SK-N-SH (cell line): ENCODE results near the gene SPOCK3. TPM values are rescaled to one million over a fixed set of nuclear protein-coding genes. Genes with fewer than 3 reads are reported as not detected.
A peak's percentile ranks its signal among the peaks of the same experiment; 100 is the strongest.

Source experiments
- CTCF ChIA-PET: fragments of 300-600, 350-600 bp; formaldehyde crosslinking; extraction: SDS; loops from one replicate; lab custom pipeline; 2021; lab: Yijun Ruan, JAX
- POLR2A ChIA-PET: fragments of 350-600 bp; sonication (Branson Sonifier 250); formaldehyde crosslinking; extraction: SDS; loops from one replicate; lab custom pipeline; 2020; ENCODE audit warnings: antibody characterized with exemption, inconsistent platforms; lab: Yijun Ruan, JAX
- DNase-seq: peaks from one replicate; pipeline ENCODE4 v3.0.0; 2012
- H2AFZ ChIP-seq: fragments of 200-600 bp; sonication (generic); 2 replicates; pipeline ENCODE4 v1.8.1; 2016; ENCODE audit warnings: antibody characterized with exemption, mild to moderate bottlenecking, low read depth
- H3F3A ChIP-seq: fragments of 200-600 bp; sonication (generic); replicated peaks from 2 replicates; pipeline ENCODE3; 2016; ENCODE audit warnings: antibody characterized with exemption, mild to moderate bottlenecking; ENCODE audit not compliant: insufficient read depth
- H3K27ac ChIP-seq, 2 experiments: fragments of 200-500 bp in 1 of 2; fragments of 200-600 bp in 1 of 2; sonication (Bioruptor generic) in 1 of 2; sonication (generic), shearing (Covaris generic) in 1 of 2; 2 replicates each; pipeline versions ENCODE4 v1.5.1 to v1.6.1; 2014 to 2016; ENCODE audit warnings: low read depth in 2 of 2, inconsistent platforms in 1 of 2, low read length in 1 of 2, mild to moderate bottlenecking in 1 of 2, mixed read lengths in 1 of 2
- H3K27me3 ChIP-seq: fragments of 200-600 bp; sonication (generic), shearing (Covaris generic); 2 replicates; pipeline ENCODE4 v1.6.1; 2016; ENCODE audit warnings: mixed run types; ENCODE audit not compliant: insufficient read depth
- H3K36me3 ChIP-seq, 2 experiments: fragments of 200-500 bp in 1 of 2; fragments of 200-600 bp in 1 of 2; sonication (Bioruptor generic) in 1 of 2; sonication (generic) in 1 of 2; replicated peaks in 1 of 2; 2 replicates each; pipeline versions ENCODE3 to v1.5.1; 2014 to 2016; ENCODE audit warnings: low read length in 1 of 2, mild to moderate bottlenecking in 1 of 2; ENCODE audit not compliant: insufficient read depth in 2 of 2, control insufficient read depth in 1 of 2
- H3K4me1 ChIP-seq, 2 experiments: fragments of 200-500 bp in 1 of 2; fragments of 200-600 bp in 1 of 2; sonication (Bioruptor generic) in 1 of 2; sonication (generic), shearing (Covaris generic) in 1 of 2; 2 replicates each; pipeline versions ENCODE4 v1.5.1 to v1.6.1; 2014 to 2016; ENCODE audit warnings: low read depth in 1 of 2, low read length in 1 of 2, mixed run types in 1 of 2; ENCODE audit not compliant: insufficient read depth in 2 of 2, control insufficient read depth in 1 of 2
- H3K4me2 ChIP-seq: fragments of 200-600 bp; sonication (generic), shearing (Covaris generic); 2 replicates; pipeline ENCODE4 v1.6.1; 2017; ENCODE audit warnings: mixed run types
- H3K4me3 ChIP-seq, 2 experiments: fragments of 200-500 bp in 1 of 2; fragments of 200-600 bp in 1 of 2; sonication (Bioruptor generic) in 1 of 2; sonication (generic), shearing (Covaris generic) in 1 of 2; 2 replicates each; pipeline versions ENCODE4 v1.5.1 to v1.8.1; 2014 to 2016; ENCODE audit warnings: low read depth in 2 of 2, inconsistent platforms in 1 of 2, low read length in 1 of 2, mild to moderate bottlenecking in 1 of 2, mixed read lengths in 1 of 2, moderate library complexity in 1 of 2
- H3K79me2 ChIP-seq: fragments of 200-600 bp; sonication (generic); 2 replicates; pipeline ENCODE4 v1.8.1; 2017; ENCODE audit warnings: mild to moderate bottlenecking; ENCODE audit not compliant: insufficient read depth
- H3K9ac ChIP-seq: fragments of 200-600 bp; sonication (generic); 2 replicates; pipeline ENCODE4 v1.6.1; 2017; ENCODE audit warnings: mixed run types
- H3K9me2 ChIP-seq: fragments of 200-600 bp; sonication (generic); 2 replicates; pipeline ENCODE4 v1.6.1; 2017; ENCODE audit warnings: mixed run types
- H3K9me3 ChIP-seq: fragments of 200-600 bp; sonication (generic); 2 replicates; pipeline ENCODE4 v1.6.1; 2017; ENCODE audit warnings: mixed run types, mild to moderate bottlenecking, moderate library complexity
- H4K20me1 ChIP-seq: fragments of 200-600 bp; sonication (generic); 2 replicates; pipeline ENCODE4 v1.6.1; 2017; ENCODE audit warnings: mild to moderate bottlenecking, mixed run types; ENCODE audit not compliant: insufficient read depth
- CHD2 ChIP-seq: fragments of 150-350 bp; IDR thresholded peaks from 2 replicates; pipeline ENCODE4 v1.6.1; 2018; ENCODE audit warnings: low read length; ENCODE audit not compliant: partially characterized antibody
- CTCF ChIP-seq: fragments of 200-600 bp; sonication (generic); IDR thresholded peaks from 2 replicates; pipeline ENCODE4 v1.6.1; 2017; ENCODE audit warnings: antibody characterized with exemption, mild to moderate bottlenecking, moderate library complexity
- ELF1 ChIP-seq: IDR thresholded peaks from 2 replicates; pipeline ENCODE4 v1.4.0; 2012
- EZH2phosphoT487 ChIP-seq: fragments of 200-600 bp; sonication (generic); IDR thresholded peaks from 2 replicates; pipeline ENCODE4 v1.6.1; 2017; ENCODE audit warnings: low read depth, mixed run types, mild to moderate bottlenecking, antibody characterized with exemption, moderate library complexity, borderline replicate concordance
- FOSL2 ChIP-seq: IDR thresholded peaks from 2 replicates; pipeline ENCODE4 v1.4.0; 2012; ENCODE audit warnings: low read depth, mild to moderate bottlenecking, moderate library complexity, borderline replicate concordance
- FOXJ3 ChIP-seq: sonication (generic); formaldehyde crosslinking; IDR thresholded peaks from 2 replicates; pipeline ENCODE4 v1.5.1; 2020; ENCODE audit warnings: mild to moderate bottlenecking, missing genetic modification reagents
- FOXM1 ChIP-seq: IDR thresholded peaks from 2 replicates; pipeline ENCODE4 v1.4.0; 2012; ENCODE audit warnings: low read depth, mild to moderate bottlenecking
- JUND ChIP-seq: IDR thresholded peaks from 2 replicates; pipeline ENCODE4 v1.4.0; 2012
- NFIC ChIP-seq: IDR thresholded peaks from 2 replicates; pipeline ENCODE4 v1.4.0; 2012; ENCODE audit warnings: borderline replicate concordance
- POLR2AphosphoS5 ChIP-seq: IDR thresholded peaks from 2 replicates; pipeline ENCODE4 v1.6.1; 2012; ENCODE audit warnings: low read depth, low read length
- RCOR1 ChIP-seq: fragments of 150-350 bp; IDR thresholded peaks from 2 replicates; pipeline ENCODE4 v1.6.1; 2017; ENCODE audit warnings: antibody characterized with exemption, low read length
- RFX5 ChIP-seq: IDR thresholded peaks from 2 replicates; pipeline ENCODE4 v1.6.1; 2012; ENCODE audit warnings: mild to moderate bottlenecking, improper control_type of control experiment, low read length
- SMC3 ChIP-seq: IDR thresholded peaks from 2 replicates; pipeline ENCODE4 v1.6.1; 2012; ENCODE audit warnings: low read depth, low read length, improper control_type of control experiment
- TAF1 ChIP-seq: IDR thresholded peaks from 2 replicates; pipeline ENCODE4 v1.6.1; 2012; ENCODE audit warnings: low read depth, mild to moderate bottlenecking, low read length, moderate library complexity, borderline replicate concordance
- YY1 ChIP-seq: IDR thresholded peaks from 2 replicates; pipeline ENCODE4 v1.4.0; 2012; ENCODE audit warnings: low read depth, mild to moderate bottlenecking
- WGBS: methylation state at CpG from one replicate; pipeline ENCODE4 v1.1.6; 2017; ENCODE audit warnings: low lambda C conversion rate; 5-methylcytosine and 5-hydroxymethylcytosine counted together
- polyA plus RNA-seq, 3 experiments: library from polyadenylated mRNA; depleted of rRNA; stranded (reverse); fragments of >200 nt; gene quantifications; 2 replicates each; pipeline ENCODE4 v1.2.3, GENCODE V29; 2012
- TF ChIP-seq, protein P1 (sequence below): IDR thresholded peaks from 2 replicates; pipeline ENCODE4 v1.6.1; 2012; ENCODE audit warnings: mild to moderate bottlenecking, low read depth, low read length, moderate library complexity
- TF ChIP-seq, protein P2 (sequence below): fragments of 150-350 bp; IDR thresholded peaks from 2 replicates; pipeline ENCODE4 v1.6.1; 2017; ENCODE audit warnings: antibody characterized with exemption, low read length, low read depth, borderline replicate concordance
- TF ChIP-seq, protein P3 (sequence below): IDR thresholded peaks from 2 replicates; pipeline ENCODE4 v1.4.0; 2012; ENCODE audit warnings: low read depth
- TF ChIP-seq, protein P4 (sequence below): IDR thresholded peaks from 2 replicates; pipeline ENCODE4 v1.4.0; 2012; ENCODE audit warnings: low read depth, borderline replicate concordance

SPOCK3 gene
- polyA plus RNA-seq, 1 of the 3 experiments (the other 2 are of a cell fraction) = not detected

DNA sequence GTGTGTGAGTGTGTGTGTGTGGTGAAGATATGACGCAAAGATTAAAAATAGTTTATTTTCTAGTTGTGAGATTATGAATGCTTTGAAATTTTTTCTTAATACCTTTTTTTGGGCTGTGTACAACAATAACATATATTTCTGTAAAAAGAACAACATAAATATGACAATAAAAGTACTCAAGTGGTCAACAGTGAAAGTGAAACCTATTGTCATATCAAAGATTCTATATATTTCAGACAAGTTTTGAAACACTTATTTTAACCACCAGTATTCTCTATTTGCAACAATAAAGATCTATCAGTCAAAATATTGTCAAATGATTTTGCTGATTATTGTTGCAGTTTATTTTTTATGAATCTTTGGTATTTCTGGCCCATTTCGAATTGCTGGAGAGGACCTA lies 98.0 kb downstream of the SPOCK3 start (continued):
- TF ChIP-seq, protein P1, sequence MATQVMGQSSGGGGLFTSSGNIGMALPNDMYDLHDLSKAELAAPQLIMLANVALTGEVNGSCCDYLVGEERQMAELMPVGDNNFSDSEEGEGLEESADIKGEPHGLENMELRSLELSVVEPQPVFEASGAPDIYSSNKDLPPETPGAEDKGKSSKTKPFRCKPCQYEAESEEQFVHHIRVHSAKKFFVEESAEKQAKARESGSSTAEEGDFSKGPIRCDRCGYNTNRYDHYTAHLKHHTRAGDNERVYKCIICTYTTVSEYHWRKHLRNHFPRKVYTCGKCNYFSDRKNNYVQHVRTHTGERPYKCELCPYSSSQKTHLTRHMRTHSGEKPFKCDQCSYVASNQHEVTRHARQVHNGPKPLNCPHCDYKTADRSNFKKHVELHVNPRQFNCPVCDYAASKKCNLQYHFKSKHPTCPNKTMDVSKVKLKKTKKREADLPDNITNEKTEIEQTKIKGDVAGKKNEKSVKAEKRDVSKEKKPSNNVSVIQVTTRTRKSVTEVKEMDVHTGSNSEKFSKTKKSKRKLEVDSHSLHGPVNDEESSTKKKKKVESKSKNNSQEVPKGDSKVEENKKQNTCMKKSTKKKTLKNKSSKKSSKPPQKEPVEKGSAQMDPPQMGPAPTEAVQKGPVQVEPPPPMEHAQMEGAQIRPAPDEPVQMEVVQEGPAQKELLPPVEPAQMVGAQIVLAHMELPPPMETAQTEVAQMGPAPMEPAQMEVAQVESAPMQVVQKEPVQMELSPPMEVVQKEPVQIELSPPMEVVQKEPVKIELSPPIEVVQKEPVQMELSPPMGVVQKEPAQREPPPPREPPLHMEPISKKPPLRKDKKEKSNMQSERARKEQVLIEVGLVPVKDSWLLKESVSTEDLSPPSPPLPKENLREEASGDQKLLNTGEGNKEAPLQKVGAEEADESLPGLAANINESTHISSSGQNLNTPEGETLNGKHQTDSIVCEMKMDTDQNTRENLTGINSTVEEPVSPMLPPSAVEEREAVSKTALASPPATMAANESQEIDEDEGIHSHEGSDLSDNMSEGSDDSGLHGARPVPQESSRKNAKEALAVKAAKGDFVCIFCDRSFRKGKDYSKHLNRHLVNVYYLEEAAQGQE = no peak
- TF ChIP-seq FOXJ3 (CRISPR knock-in tag) (no peak), TAF1 (no peak), YY1 (no peak), POLR2AphosphoS5 (no peak)

- Histone ChIP-seq H3K4me2 (no peak overlapping the region), H3K27me3 (no peaks in the 10 kb centered on the region), H3K27ac (no peak overlapping the region)
- TF ChIP-seq NFIC = no peak
- no peak for TF ChIP-seq RCOR1
- no peak for TF ChIP-seq JUND
- no peak for TF ChIP-seq FOXM1
- TF ChIP-seq FOSL2 = no peak
- no peak for TF ChIP-seq SMC3
- TF ChIP-seq, all 33 proteins: peak for 0
- CTCF ChIA-PET = no interaction called here
- no peak overlapping the region for H3K9ac ChIP-seq
- no peaks in the 10 kb centered on the region for H3K9me2 ChIP-seq
- H2AFZ ChIP-seq = no peak overlapping the region
- H3K4me1 ChIP-seq = no peaks in the 10 kb centered on the region
- no peaks in the 10 kb centered on the region for H3K9me3 ChIP-seq
- DNase-seq = peak; percentile 2
- no peaks in the 10 kb centered on the region for H3K79me2 ChIP-seq
- H3F3A ChIP-seq = no peaks in the 10 kb centered on the region
- no peak overlapping the region for H3K4me3 ChIP-seq
- H3K36me3 ChIP-seq = no peaks in the 10 kb centered on the region
- POLR2A ChIA-PET = no interaction called here
- no peaks in the 10 kb centered on the region for H4K20me1 ChIP-seq
- 0% methylated on average over 1 of the region's 1 CpG for WGBS
These were observed 105.1 kb downstream of the SPOCK3 start for GRCh38 chr4:167129146-167129545.

- Histone ChIP-seq H3K36me3 (no peaks in the 10 kb centered on the region), H3K4me3 (no peak overlapping the region), H3K9me2 (no peaks in the 10 kb centered on the region), H3K9me3 (no peaks in the 10 kb centered on the region), H2AFZ (no peak overlapping the region), H3F3A (no peaks in the 10 kb centered on the region), H3K9ac (no peak overlapping the region), H3K27ac (no peak overlapping the region), H3K4me2 (no peak overlapping the region), H3K4me1 (no peaks in the 10 kb centered on the region), H3K27me3 (no peaks in the 10 kb centered on the region), H4K20me1 (no peaks in the 10 kb centered on the region), H3K79me2 (no peaks in the 10 kb centered on the region)
- TF ChIP-seq RFX5 (no peak), EZH2phosphoT487 (no peak), FOXJ3 (CRISPR knock-in tag) (no peak), ELF1 (no peak), YY1 (no peak), CTCF (no peak), CHD2 (no peak), SMC3 (no peak), FOSL2 (no peak), JUND (no peak), FOXM1 (no peak)
- TF ChIP-seq, protein P2, sequence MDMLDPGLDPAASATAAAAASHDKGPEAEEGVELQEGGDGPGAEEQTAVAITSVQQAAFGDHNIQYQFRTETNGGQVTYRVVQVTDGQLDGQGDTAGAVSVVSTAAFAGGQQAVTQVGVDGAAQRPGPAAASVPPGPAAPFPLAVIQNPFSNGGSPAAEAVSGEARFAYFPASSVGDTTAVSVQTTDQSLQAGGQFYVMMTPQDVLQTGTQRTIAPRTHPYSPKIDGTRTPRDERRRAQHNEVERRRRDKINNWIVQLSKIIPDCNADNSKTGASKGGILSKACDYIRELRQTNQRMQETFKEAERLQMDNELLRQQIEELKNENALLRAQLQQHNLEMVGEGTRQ = no peak
- TF ChIP-seq, protein P3, sequence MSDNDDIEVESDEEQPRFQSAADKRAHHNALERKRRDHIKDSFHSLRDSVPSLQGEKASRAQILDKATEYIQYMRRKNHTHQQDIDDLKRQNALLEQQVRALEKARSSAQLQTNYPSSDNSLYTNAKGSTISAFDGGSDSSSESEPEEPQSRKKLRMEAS = no peak
- TF ChIP-seq, protein P4, sequence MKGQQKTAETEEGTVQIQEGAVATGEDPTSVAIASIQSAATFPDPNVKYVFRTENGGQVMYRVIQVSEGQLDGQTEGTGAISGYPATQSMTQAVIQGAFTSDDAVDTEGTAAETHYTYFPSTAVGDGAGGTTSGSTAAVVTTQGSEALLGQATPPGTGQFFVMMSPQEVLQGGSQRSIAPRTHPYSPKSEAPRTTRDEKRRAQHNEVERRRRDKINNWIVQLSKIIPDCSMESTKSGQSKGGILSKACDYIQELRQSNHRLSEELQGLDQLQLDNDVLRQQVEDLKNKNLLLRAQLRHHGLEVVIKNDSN = no peak
- WGBS = 5% methylated on average over 2 of the region's 2 CpGs
- POLR2A ChIA-PET = no interaction called here
- DNase-seq = no peak
- CTCF ChIA-PET = no interaction called here
These were observed 114.9 kb downstream of the SPOCK3 start for GRCh38 chr4:167119392-167119791.
